Measurements from ENCODE around the gene ADGRV1.

DNA sequence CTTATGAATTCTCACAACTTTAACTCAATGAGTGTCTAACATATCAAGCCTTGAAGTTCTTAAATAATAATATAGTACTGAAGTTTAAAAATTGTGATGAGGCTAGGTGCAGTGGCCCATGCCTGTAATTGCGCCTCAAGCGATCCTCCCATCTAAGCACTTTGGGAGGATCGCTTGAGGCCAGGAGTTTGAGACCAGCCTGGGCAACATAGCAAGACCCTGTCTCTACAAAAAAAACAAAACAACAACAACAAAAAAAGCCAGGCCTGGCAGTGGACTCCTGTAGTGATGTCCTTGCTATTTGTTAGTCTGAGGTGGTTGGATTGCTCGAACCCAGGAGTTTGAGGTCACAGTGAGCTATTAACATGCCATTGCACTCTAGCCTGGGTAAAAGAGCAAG is 98.4 kb downstream of the ADGRV1 start:
- TF ChIP-seq, protein P1, sequence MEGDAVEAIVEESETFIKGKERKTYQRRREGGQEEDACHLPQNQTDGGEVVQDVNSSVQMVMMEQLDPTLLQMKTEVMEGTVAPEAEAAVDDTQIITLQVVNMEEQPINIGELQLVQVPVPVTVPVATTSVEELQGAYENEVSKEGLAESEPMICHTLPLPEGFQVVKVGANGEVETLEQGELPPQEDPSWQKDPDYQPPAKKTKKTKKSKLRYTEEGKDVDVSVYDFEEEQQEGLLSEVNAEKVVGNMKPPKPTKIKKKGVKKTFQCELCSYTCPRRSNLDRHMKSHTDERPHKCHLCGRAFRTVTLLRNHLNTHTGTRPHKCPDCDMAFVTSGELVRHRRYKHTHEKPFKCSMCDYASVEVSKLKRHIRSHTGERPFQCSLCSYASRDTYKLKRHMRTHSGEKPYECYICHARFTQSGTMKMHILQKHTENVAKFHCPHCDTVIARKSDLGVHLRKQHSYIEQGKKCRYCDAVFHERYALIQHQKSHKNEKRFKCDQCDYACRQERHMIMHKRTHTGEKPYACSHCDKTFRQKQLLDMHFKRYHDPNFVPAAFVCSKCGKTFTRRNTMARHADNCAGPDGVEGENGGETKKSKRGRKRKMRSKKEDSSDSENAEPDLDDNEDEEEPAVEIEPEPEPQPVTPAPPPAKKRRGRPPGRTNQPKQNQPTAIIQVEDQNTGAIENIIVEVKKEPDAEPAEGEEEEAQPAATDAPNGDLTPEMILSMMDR (IDR thresholded peaks at IDR 0.05), result no peak
- TF ChIP-seq POLR2A (IDR thresholded peaks at IDR 0.05), result no peak

Measured in prostate gland (tissue), 2 donors.